Osteoblast (primary cell): Measurements from ENCODE around the gene VPS35L. TPM values are rescaled to one million over a fixed set of nuclear protein-coding genes. Genes with fewer than 3 reads are reported as not detected.

Experiments
- DNase-seq: peaks from one replicate; pipeline ENCODE4 v3.0.0; 2011; ENCODE audit warnings: low spot score, mixed read lengths; ENCODE audit not compliant: insufficient read length; ENCODE audit errors: missing footprints
- H2AFZ ChIP-seq: 2 replicates; pipeline ENCODE4 v1.6.0; 2011; ENCODE audit warnings: mild to moderate bottlenecking, low read length
- H3K27ac ChIP-seq: 2 replicates; pipeline ENCODE4 v1.5.1; 2011; ENCODE audit warnings: mild to moderate bottlenecking, low read depth, low read length, moderate library complexity
- H3K27me3 ChIP-seq: 2 replicates; pipeline ENCODE4 v1.6.0; 2012; ENCODE audit warnings: mild to moderate bottlenecking, control low read depth, inconsistent platforms, low read length, moderate library complexity; ENCODE audit not compliant: insufficient read depth
- H3K36me3 ChIP-seq: 2 replicates; pipeline ENCODE4 v1.5.1; 2011; ENCODE audit warnings: mild to moderate bottlenecking, low read length, control low read depth, moderate library complexity; ENCODE audit not compliant: insufficient read depth
- H3K4me1 ChIP-seq: 2 replicates; pipeline ENCODE4 v1.5.1; 2011; ENCODE audit warnings: mild to moderate bottlenecking, low read length, control low read depth, moderate library complexity; ENCODE audit not compliant: insufficient read depth
- H3K4me2 ChIP-seq: 2 replicates; pipeline ENCODE4 v1.6.0; 2011; ENCODE audit warnings: mild to moderate bottlenecking, low read length; ENCODE audit not compliant: insufficient read depth
- H3K4me3 ChIP-seq: fragments of 200-600 bp; sonication (generic); 3 replicates; pipeline ENCODE4 v1.5.1; 2012; ENCODE audit warnings: mild to moderate bottlenecking, low read length, inconsistent platforms; ENCODE audit not compliant: insufficient read depth
- H3K79me2 ChIP-seq: 2 replicates; pipeline ENCODE4 v1.6.0; 2012; ENCODE audit warnings: mild to moderate bottlenecking, low read length, control low read depth, inconsistent platforms; ENCODE audit not compliant: insufficient read depth
- H3K9me3 ChIP-seq: 2 replicates; pipeline ENCODE4 v1.5.1; 2011; ENCODE audit warnings: low read depth, low read length, control low read depth
- H4K20me1 ChIP-seq: 2 replicates; pipeline ENCODE4 v1.6.0; 2012; ENCODE audit warnings: mild to moderate bottlenecking, low read length, control low read depth; ENCODE audit not compliant: insufficient read depth
- total RNA-seq: library from RNA; depleted of rRNA; stranded (reverse); fragments of >200 nt; gene quantifications from 2 replicates; pipeline ENCODE4 v1.2.3, GENCODE V29; 2012
- TF ChIP-seq, protein P1 (sequence below): IDR thresholded peaks from 2 replicates; pipeline ENCODE4 v1.5.1; 2011; ENCODE audit warnings: mild to moderate bottlenecking, low read depth, low read length, moderate library complexity; ENCODE audit errors: extremely low read depth

Gene VPS35L
- total RNA-seq, 1 donor: 64.8 TPM

DNA sequence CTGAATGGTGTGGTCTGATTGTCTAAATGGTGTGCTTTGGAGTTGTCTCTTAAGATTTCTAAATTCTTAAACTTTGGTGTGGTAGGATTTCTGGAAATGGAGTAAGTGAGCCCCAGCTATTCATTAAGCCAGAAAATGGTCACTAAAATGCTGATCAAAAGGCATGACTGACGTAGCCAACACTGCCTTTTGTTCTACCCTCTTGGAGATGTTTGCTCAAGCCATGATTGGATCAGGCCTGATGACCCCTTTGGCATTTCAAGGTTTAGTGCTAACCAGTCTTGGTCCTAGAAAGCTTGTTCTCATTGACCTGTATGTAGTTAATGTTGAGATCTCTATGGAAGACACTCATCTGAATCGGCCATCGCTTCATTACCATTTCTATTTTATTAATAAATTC is 94.5 kb downstream of the VPS35L start:
- H3K79me2 ChIP-seq: no peaks in the 10 kb centered on the region
- no peak overlapping the region for H3K4me2 ChIP-seq
- no peak overlapping the region for H3K4me3 ChIP-seq
- H3K27me3 ChIP-seq: no peaks in the 10 kb centered on the region
- H3K27ac ChIP-seq: no peak overlapping the region
- H4K20me1 ChIP-seq: no peaks in the 10 kb centered on the region
- no peaks in the 10 kb centered on the region for H3K9me3 ChIP-seq
- H3K4me1 ChIP-seq: no peaks in the 10 kb centered on the region
- TF ChIP-seq, protein P1, sequence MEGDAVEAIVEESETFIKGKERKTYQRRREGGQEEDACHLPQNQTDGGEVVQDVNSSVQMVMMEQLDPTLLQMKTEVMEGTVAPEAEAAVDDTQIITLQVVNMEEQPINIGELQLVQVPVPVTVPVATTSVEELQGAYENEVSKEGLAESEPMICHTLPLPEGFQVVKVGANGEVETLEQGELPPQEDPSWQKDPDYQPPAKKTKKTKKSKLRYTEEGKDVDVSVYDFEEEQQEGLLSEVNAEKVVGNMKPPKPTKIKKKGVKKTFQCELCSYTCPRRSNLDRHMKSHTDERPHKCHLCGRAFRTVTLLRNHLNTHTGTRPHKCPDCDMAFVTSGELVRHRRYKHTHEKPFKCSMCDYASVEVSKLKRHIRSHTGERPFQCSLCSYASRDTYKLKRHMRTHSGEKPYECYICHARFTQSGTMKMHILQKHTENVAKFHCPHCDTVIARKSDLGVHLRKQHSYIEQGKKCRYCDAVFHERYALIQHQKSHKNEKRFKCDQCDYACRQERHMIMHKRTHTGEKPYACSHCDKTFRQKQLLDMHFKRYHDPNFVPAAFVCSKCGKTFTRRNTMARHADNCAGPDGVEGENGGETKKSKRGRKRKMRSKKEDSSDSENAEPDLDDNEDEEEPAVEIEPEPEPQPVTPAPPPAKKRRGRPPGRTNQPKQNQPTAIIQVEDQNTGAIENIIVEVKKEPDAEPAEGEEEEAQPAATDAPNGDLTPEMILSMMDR: no peak
- DNase-seq: no peak
- peaks cover 40% of the 10 kb centered on the region for H3K36me3 ChIP-seq
- H2AFZ ChIP-seq: no peak overlapping the region

- no peak for DNase-seq
- Histone ChIP-seq H3K36me3 (peaks cover 38% of the 10 kb centered on the region), H2AFZ (no peak overlapping the region), H3K4me1 (no peaks in the 10 kb centered on the region), H3K4me3 (no peak overlapping the region), H4K20me1 (no peaks in the 10 kb centered on the region), H3K27ac (no peak overlapping the region), H3K79me2 (no peaks in the 10 kb centered on the region), H3K4me2 (no peak overlapping the region), H3K27me3 (no peaks in the 10 kb centered on the region), H3K9me3 (no peaks in the 10 kb centered on the region)
- TF ChIP-seq, protein P1: no peak
These were observed 98.6 kb downstream of the VPS35L start for GRCh38 chr16:19654147-19654546.

DNA sequence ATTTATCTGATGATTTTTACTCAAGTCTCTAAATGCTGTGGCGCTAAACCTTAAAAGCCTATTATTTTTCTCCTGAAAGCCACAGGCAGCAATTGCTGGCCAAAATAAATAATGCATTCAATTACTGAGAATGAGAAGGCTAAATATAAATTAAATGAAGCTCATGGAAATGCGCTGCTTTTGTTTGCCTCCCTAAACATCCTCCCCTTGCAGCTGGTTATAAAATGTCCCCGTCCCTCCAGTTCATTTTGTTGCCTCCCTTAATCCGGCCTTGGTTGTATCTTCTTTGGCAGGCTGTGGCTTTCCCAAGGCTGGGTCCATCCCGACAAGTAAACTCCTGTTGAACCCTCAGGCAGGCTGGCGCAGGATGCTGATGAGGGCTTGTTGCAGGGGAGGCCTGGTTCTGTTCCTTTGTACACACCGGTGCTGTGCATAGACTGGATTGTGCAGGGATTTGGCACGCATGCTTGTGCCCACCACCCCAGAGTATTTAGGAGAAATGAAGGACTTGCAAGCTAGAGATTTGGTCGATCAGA is 99.8 kb downstream of the VPS35L start:
- no peaks in the 10 kb centered on the region for H3K4me1 ChIP-seq
- H4K20me1 ChIP-seq: no peaks in the 10 kb centered on the region
- no peaks in the 10 kb centered on the region for H3K79me2 ChIP-seq
- H3K4me2 ChIP-seq: no peak overlapping the region
- H3K4me3 ChIP-seq: no peak overlapping the region
- no peak overlapping the region for H3K27ac ChIP-seq
- no peaks in the 10 kb centered on the region for H3K27me3 ChIP-seq
- no peak for DNase-seq
- no peak overlapping the region for H2AFZ ChIP-seq
- H3K36me3 ChIP-seq: peaks cover 29% of the 10 kb centered on the region
- H3K9me3 ChIP-seq: no peaks in the 10 kb centered on the region
- TF ChIP-seq, protein P1: no peak

- Histone ChIP-seq H3K4me2 (no peak overlapping the region), H3K27ac (no peak overlapping the region), H4K20me1 (no peaks in the 10 kb centered on the region), H2AFZ (no peak overlapping the region), H3K9me3 (no peaks in the 10 kb centered on the region), H3K4me1 (no peaks in the 10 kb centered on the region), H3K4me3 (no peak overlapping the region), H3K36me3 (peaks cover 11% of the 10 kb centered on the region), H3K27me3 (no peaks in the 10 kb centered on the region), H3K79me2 (no peaks in the 10 kb centered on the region)
- DNase-seq: no peak
- TF ChIP-seq, protein P1: no peak
These were observed 102.3 kb downstream of the VPS35L start for GRCh38 chr16:19657831-19658230.
